IPS-11a (cell line): Measurements from ENCODE around the gene CFAP251.

Source experiments
- H3K4me3 ChIP-seq: one replicate; pipeline ENCODE4 v1.5.1; 2013; ENCODE audit warnings: low read depth, low read length, control low read depth

Gene CFAP251

DNA sequence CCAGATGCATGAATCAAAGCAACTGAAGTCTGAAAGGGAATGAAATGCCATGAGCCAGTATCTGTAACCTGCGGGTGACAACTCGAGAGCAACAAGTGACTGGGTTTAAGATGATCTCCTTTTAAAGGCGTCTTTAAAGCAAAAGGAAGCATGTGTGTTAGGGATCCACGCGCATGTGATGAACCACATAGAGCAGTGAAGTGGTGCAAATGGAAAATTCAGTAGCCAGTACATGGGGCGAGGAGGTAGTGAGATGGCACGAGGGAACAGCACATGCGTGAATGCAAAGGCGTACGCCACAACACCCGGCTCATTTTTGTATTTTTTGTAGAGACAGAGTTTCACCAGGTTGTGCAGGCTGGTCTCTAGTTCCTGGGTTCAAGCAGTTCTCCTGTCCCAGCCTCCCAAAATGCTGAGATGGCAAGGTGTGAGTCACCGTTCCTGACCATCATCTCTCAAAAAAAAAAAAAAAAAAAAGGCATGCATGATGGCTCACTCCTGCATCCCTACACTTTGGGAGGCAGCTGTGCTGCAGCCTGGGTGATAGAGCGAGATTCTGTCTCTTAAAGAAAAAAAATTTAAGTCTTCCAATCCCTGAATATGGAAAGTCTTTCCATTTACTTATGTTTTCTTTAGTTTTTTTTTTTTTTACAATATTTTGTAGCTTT is 78.7 kb downstream of the CFAP251 start:
- H3K4me3 ChIP-seq, result no peak overlapping the region

DNA sequence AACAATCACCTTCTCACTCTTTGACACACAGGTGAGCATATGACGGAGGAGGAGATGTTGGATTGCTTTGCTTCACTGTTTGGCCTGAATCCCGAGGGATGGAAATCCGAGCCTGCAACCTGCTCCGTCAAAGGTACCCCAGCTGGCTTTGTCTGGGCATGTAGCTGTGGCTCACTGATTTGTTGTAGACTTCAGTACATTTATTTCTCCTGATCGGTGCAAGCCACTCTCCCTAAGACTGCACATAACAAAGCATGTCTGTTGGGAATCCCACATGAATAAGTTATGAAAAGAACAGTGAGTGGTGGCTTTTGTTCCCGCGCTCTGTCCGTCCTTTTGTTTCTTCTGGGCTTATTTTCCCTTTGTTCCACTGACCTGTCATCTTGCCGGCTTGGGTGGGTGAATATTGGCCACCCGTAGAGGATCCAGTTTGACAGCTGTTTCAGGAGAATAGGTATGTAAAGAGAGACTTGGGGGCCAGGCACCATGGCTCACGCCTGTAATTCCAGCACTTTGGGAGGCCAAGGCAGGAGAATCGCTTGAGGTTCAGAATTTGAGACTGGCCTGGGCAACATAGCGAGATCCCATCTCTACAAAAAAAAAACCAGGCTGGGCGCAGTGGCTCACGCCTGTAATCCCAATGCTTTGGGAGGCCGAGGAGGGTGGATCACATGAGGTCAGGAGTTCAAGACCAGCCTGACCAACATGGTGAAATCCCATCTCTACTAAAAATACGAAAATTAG is 83.2 kb downstream of the CFAP251 start:
- H3K4me3 ChIP-seq, result no peak overlapping the region

DNA sequence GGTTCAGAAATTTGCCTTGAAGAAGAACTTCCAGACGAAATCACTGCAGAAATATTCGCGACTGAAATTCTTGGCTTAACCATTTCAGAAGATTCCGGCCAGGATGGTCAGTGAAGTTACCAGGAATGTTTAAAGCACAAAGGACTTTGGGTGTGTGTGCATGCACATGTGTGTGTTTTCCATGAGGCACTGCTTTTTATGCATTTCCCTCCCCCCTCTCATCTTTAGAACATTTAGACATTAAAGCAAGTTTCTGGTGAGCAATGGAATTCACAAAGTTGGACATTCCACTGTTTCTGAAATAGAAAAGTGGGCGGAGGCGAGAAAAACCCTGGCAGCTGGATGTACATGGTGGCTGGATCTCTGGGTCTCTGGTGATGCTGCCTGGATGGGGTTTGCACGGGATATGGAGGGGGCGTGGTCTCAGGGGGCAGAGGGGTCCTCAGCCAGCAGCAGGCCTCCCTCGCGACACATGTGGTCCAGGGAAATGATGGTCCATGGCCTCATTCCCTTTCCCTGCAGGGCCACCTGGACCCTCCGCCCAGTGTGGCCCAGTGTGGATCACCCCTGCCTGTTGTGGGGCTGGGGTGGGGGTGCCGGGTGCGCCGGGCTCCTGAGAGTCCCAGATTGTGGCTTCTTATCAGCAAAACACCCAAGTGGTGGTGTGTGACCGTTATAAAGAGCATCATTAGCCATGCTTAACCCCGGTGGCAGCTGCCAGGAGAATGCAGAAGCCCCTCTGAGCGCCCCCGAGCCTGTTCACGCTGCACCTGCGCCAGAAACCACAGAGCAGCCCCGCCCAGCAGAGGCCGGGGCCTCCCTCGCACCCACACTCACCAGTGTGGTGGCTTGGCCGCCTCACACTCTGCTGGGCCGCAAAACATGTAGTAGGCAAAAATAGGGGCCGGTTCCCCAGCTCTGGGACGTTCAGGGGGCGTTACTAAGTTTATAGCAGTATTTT is 85.5 kb downstream of the CFAP251 start:
- H3K4me3 ChIP-seq, result no peak overlapping the region

DNA sequence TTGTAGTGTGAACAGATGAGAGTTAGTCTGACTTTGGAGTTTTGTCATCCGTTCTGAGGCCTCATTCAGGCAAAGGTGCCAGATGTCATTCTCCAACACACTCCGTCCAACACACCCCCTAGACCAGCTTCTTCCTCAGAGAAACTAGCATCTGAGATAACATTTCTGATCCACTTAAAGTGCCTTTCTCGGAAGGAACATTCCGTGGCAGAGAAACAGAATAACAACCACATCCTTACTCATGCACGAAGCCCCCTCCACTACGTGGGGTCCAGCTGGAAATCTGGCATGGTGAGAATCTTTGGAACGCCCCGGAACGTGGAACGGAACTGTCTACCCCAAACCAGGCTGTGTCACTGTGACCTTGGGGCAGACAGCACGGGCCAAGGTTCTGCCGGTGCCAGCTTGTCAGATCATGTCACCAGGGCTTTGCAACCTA is 86.3 kb downstream of the CFAP251 start:
- H3K4me3 ChIP-seq, result no peak overlapping the region

DNA sequence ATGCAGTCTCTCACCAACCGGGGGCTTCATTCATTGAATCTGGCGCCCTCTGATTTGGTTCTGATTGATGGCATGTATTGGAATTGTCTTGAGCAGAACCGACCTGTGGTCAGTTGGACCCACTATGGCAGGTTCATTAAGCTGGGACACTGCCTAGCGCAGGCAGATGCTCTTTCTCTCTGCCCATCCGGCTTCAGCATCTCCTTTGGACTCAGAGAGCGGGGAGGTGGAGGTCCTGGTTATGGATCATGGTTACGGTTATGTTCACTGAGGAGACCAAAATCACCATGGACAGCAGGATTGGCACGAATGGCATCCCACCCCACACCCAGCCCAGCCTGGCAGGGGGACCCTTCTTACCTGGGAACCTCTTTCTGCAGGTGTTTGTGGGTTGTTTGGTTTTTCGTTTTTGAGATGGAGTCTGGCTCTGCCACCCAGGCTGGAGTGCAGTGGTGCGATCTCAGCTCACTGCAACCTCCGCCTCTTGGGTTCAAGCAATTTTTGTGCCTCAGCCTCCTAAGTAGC is 86.9 kb downstream of the CFAP251 start:
- no peak overlapping the region for H3K4me3 ChIP-seq

DNA sequence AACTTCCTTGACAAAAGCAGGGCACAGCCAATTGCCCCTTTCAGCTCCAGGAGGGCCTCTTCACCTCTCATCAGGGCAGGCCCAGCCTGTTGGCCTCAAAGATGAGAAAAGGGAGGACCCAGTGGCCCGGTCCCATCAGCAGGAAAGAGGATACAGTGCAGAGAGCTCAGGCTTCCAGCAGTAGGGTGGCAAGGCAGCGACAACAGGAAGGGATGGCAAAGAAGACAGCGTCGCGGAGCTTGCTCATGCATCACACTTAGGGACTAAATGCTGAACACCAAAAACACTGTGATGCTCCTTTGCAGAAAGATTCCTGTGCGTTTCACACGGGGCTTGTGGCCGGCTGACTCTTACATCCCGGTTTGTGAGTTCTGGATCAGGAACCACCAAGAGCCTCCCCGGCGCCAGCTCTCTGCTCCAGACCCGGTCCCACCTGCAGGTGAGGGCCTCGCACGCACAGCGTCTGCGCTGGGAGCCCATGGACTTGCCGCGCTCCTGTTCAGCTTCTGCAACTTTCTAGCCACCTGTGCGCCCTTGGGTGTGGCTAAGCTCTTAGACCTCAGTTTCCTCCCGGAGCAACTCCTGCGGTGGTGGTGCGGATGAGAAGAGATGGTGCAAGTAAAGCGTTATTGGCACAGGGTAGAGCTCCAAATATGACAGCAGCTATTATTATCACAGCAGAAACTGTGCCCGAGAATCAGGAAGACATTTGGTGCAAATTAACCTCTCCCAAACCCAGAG is 88.0 kb downstream of the CFAP251 start:
- no peak overlapping the region for H3K4me3 ChIP-seq

DNA sequence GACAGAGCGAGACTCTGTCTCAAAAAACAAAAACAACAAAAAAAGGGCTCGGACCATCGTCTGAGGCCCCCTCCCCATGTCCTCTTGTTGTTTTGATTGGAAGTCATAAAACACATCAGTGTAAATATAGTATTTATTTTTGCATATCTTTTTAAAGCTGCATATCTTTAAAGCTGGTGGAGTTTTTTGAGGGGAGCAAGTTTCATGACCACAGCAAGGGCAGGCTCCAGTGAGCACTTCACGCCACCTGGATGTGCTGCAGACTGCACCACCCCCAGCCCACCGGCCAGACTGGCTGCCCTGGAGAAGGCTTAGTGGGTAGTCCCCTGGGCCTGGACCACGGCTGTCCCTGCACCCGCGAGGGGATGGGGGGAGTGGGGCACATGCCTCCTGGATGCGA is 91.3 kb downstream of the CFAP251 start:
- no peak overlapping the region for H3K4me3 ChIP-seq

DNA sequence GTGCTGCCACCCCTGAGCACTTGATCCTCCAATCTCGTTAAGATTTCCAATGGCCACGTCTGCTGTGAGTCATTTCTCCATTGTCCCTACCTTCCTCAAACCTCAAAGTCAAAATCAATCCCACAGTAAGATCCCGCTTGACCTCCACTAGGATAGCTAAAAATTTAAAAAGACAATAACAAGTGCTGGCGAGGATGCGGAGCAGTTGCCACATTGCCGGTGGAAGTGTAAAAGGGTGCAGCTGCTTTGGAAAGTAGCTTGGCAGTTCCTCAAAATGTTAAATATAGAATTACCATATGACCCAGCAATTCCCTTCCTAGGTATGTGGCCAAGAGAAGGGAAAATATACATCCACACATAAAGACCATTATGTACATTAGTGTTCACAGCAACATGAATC is 93.8 kb downstream of the CFAP251 start:
- H3K4me3 ChIP-seq, result no peak overlapping the region

DNA sequence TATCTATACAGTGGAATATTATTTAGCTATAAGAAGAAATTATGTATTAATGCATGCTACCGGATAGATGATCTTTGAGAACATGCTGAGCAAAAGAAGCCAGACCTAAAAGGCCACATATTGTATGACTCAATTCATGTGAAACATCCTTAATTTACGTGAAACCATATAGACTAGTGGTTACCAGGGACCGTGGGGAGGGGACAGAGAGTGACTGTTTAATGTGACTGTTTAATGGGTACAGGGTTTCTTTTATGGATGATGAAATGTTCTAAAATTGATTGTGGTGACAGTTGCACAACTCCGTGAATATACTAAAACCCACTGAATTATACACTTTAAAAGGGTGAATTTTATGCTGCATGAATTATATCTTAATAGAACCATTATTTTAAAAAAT is 94.7 kb downstream of the CFAP251 start:
- H3K4me3 ChIP-seq, result no peak overlapping the region

DNA sequence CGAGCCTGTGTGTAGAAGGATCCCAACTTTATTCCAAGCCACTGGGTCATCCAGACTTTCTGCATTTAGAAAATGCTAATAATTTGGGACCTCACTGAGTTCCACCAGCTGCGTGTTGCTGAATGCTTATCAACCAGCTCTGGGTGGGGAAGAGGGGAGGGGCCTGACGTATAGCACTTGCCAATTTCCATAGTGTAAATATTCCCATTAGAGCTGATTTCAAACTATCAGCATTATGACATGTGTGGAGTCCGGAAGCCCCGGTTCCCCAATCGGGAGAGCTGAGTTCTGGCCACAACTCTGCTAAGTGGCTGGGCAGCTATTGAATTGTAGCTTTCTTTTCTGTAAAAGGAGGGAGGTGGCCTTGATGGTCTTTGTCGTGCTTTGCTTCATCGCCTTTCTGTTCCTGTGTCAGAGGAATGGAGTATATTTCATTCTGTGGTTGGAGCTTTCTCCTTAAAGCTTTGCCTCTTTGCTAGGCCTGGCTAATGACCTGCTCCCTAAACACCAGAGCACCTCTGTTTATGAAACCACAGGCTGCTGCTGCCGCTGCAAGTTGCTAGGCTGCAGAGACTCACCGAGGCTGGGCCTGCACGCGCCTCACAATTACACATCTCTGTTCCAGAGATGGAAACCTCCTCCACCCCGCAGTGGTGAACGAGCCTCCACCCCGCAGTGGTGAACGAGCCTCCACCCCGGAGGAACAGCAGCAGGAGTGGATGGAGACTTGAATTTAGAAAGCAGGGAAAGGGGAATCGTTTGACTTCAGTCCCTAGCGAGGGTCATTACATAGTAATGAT is 95.6 kb downstream of the CFAP251 start:
- H3K4me3 ChIP-seq, result no peak overlapping the region

DNA sequence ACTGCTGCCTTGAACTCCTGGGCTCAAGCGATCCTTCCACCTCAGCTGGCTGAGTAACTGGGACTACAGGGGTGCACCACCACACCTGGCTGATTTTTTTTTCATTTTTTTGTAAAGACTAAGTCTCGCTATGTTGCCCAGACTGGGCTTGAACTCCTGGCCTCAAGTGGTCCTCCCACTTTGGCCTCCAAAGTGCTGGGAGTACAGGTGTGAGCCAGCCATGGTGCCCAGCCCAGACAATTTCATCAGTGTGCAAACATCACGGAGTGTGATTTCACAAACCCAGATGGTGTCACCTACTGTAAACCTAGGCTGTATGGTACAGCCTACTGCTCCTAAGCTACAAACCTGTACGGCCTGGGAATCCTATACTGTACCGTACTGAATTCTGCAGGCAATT is 96.4 kb downstream of the CFAP251 start:
- no peak overlapping the region for H3K4me3 ChIP-seq

DNA sequence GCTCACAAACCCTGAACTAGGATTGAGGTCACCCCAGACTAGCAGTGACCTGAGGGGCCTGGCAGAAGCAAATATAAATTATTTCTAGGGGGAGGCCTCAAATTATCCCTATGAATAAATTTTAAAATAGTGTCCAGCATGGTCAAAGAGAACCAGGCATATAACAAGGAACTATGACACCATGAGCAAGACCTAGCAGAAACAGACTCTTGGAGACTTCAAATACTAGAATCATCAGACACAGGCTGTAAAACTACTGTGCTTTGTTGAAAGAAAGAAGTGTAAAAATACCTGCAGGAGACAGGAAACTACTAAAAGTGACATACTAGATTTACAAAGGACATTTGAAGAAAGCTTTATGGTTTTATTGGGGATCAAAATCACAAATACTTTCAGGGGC is 100.1 kb downstream of the CFAP251 start:
- no peak overlapping the region for H3K4me3 ChIP-seq

DNA sequence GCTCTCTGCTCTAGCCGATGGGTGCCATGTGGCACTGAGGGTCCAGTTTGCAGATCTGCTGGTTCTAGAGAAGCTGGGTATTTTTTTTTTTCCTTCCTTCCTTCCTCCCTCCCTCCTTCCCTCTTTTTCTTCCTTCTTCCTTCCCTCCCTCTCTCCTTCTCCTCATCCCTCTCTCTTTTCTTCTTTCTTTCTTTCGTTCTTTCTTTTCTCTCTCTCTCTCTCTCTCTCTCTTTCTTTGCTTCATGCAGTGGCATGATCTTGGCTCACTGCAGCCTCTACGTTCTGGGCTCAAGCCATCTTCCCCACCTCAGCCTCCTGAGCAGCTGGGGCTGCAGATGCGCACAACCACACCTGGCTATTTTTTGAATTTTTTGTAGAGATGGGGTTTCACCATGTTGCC is 100.5 kb downstream of the CFAP251 start:
- no peak overlapping the region for H3K4me3 ChIP-seq

DNA sequence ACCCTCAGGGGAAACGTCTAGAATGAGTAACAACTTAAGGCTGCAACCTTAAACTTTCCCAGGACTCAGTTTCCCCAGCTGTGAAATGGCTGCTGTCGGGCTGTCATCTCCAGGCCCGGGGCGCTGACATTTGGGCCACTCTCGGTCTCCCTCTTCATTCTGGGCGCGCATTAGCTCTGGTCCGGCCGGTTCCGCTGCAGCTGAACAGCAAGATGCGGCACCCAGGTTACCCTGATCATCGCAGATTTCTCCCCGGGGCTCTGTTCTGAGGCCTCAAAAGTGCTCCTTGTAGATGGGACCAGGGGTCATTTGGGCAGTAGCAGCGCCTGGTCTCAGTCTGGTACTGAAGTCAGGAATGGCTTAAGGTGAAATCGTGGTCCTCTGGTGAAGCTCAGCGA is 102.4 kb downstream of the CFAP251 start:
- H3K4me3 ChIP-seq, result peak overlapping the region; percentile 66

DNA sequence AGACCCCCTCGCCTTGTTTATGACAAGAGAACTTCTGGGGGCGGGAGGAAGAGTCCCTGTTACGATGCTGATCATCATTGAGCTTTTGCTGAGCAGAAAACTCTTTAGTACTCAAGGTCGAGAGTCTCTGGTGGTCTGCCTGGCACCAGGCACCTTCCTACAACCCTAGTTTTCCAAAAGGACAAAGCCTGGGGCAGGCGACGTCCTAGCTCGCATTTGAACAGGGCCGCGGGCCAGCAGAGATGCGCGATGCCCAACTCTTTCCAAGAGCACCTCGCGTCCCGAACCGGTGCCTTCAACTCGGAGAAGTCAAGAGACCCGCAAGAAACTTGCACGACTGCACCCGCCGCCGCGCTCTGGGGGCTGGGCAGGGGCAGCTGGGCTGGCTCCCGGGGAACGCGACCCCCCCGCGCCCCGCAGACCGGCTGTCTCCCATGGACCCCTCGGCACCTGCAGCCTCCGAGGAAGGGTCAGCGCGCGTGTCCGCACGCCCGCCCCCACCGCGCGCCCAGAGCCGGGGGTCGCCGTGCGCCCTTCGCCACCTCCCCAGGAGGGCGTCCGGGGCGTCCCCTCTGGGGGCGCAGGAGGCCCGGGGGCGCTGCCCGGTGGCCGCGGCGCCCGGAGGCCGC is 102.9 kb downstream of the CFAP251 start:
- H3K4me3 ChIP-seq, result peak overlapping the region; percentile 66

DNA sequence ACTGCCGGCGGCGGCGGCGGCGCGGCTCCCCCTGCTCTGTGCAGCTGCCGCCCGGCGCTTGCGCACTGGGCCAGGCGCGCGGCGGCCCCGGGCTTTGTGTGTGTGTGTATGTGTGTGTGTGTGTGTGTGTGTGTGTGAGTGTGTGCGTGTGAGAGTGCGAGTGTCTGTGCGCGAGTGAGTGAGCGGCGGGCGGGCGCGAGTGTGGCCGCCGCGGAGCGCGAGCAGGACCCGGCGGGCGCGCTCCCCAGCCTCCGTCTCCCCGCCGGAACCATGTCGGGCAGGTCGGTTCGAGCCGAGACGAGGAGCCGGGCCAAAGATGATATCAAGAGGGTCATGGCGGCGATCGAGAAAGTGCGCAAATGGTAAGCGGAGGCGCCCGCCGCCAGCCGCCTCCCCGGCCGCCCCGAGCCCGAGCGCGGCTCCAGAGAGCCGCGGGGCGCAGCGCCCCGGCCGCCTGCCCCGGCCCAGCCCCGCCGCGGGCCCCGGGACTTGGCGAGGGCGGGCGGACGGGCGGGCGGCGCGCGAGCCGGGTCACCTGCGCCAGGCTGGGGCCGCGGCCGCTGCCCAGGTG is 103.5 kb downstream of the CFAP251 start, which contains the start of gene BCL7A:
Gene BCL7A, plus strand, starts transcription at position 63 of the 571 bp plus-strand sequence. Its CDS starts 208 bp downstream, at position 271.
- peak within 1 kb of the TSS; percentile 66 for H3K4me3 ChIP-seq

DNA sequence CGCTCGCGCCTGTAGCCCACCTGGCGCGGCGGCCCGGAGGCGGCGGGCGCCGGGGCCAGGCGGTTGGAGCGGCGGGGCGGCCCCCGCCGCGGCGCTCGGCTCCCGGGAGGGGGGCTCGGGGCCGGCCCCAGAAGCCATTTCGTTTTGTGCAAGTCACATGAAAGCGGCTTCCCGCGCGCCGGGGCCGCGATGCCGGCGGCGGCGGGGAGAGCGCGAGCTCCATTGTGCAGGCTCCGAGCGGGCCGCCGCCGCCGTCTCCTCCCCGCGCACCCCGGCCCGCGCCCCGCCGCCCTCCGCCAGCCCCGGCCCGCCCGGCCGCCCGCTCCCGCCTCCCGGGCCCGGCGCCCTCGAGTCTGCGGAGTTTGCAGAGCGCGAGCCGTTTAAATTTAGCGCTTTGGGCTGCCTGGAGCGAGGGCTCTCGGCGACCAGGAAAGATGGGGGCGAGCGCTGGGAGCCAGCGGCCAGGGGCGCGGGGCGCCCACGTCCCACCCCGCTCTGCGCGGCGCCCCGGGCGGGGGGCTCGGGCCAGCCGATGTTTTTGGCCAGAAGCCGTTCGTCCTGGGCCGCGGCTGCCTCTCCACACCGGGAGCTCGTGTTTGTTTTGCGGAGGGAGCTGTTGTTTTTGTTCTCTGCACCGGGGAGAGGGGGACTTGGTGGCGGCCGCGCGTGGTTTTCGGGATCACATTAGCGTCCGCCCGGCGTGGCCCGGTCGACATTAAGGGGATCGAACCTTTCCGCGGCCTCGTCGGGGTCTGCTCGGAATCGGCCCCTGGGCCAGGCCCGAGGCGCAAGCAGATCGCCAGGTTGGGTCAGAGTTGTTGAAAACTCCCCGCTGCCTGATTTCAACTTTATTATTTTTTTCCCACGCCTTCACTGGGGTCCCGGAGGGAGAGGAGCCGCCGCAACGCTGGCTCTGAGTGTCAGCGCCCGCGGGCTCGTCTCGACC is 104.3 kb downstream of the CFAP251 start:
- peak overlapping the region; percentile 65 for H3K4me3 ChIP-seq
